ENCODE results near the gene CSRP3. TPM values are rescaled to one million over a fixed set of nuclear protein-coding genes. Genes with fewer than 3 reads are reported as not detected.

CSRP3 gene
- total and polyA plus RNA-seq, 9 of the 15 experiments (the other 6 are each of a cell fraction or from before 2014, with no cell fraction given), result 0.14 TPM; not detected in 8

DNA sequence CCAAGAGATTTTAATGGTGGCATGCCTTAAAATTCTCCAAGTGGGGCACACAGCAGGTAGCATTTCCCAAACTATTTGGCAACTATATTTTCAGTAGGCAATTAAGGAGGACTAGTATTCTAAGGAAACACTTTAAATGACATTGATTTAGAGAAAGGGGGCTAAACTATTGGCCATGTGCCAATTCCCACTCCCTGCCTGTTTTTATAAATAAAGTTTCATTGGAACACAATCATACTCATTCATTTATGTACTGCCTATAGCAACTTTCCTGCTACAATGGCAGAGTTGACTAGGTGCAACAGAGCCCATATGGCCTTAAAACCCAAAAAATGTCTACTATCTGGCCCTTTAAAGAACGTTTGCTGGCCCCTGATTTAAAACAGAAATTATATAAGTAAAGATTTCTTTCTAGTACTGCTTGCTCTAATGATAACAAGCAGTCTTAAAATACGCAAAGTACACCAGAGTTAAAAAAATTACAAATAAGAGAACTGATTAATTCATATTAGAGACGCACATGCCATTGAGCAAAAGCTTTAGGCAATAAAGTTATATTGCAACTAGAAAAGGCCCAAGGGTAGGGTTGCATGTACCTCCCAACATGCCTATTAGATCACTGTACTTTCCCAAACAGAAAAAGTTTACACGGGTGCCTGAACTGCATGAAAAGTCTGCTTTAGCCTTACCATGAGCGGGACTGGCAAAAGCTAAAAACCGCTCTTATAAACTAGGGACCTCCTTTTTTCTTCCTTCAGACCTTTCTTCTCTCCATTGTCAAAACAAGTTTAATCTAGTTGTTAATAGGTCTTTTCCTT, 24.8 kb upstream of the CSRP3 start (continued):
- TF ChIP-seq, protein P1, sequence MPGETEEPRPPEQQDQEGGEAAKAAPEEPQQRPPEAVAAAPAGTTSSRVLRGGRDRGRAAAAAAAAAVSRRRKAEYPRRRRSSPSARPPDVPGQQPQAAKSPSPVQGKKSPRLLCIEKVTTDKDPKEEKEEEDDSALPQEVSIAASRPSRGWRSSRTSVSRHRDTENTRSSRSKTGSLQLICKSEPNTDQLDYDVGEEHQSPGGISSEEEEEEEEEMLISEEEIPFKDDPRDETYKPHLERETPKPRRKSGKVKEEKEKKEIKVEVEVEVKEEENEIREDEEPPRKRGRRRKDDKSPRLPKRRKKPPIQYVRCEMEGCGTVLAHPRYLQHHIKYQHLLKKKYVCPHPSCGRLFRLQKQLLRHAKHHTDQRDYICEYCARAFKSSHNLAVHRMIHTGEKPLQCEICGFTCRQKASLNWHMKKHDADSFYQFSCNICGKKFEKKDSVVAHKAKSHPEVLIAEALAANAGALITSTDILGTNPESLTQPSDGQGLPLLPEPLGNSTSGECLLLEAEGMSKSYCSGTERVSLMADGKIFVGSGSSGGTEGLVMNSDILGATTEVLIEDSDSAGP (CRISPR knock-in tag; IDR thresholded peaks at IDR 0.05), result no peak
- TF ChIP-seq FOXK1 (CRISPR knock-in tag; IDR thresholded peaks at IDR 0.05; ENCODE audit: borderline replicate concordance), result no peak

DNA sequence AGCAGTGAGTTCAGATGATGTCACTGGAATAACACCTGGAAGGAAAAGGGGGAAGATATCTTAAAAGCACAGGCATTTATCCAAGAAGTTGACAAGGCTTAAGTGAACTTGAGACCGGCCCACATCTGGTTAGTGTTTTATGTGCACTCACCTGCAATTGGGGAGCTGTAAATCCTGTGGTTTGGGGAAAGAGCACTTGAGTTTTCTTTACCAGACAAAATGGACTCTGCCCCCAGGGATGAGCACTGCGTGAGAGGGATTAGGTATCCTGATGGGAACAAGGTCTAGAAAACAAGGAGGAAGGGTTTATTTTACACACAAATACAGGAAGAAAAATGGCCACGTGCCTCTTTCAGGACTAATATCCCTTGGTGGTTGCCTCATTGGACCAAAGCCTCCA, 23.8 kb upstream of the CSRP3 start:
- H3K9me3 ChIP-seq (replicated peaks; ENCODE audit: control insufficient read depth, insufficient read depth, low read depth, low read length), result no peaks in the 10 kb centered on the region
- no peak overlapping the region for H3K9ac ChIP-seq (ENCODE audit: insufficient read depth in 1 of 2, low read depth in 2 of 2, low read length in 2 of 2)
- H3K4me2 ChIP-seq (ENCODE audit: insufficient read depth, low read length), result no peak overlapping the region
- no TSS peak for BruUV-seq (replicated peaks)
- H2AFZ ChIP-seq (ENCODE audit: low read depth, low read length), result no peak overlapping the region
- FAIRE-seq (no peak), ATAC-seq (no peak), DNase-seq (ENCODE audit: extremely low read depth in 1 of 4, low spot score in 3 of 4) (no peak)
- in situ Hi-C loops (cut with MboI) (no loop called here), intact Hi-C loops (cut with micrococcal nuclease) (no loop called here)
- POLR2A ChIA-PET, result interaction anchor here (2.1 kb wide), 1 partner anchor 13 kb away, joined by 7 read pairs; no protein-coding TSS in a partner anchor
- CTCF ChIA-PET (ENCODE audit: low intra/inter-chr PET ratio), result no interaction called here
- H4K20me1 ChIP-seq (replicated peaks; ENCODE audit: control insufficient read depth, insufficient read depth, low read length), result no peaks in the 10 kb centered on the region
- peaks cover 70% of the 10 kb centered on the region for H3K36me3 ChIP-seq (ENCODE audit: control insufficient read depth, insufficient read depth, low read length)
- H3K79me2 ChIP-seq (ENCODE audit: control insufficient read depth, insufficient read depth, low read length), result no peaks in the 10 kb centered on the region
- H3K27me3 ChIP-seq (ENCODE audit: control insufficient read depth in 2 of 2, insufficient read depth in 2 of 2, low read length in 2 of 2), result no peaks in the 10 kb centered on the region
- WGBS (ENCODE audit: insufficient coverage, low coverage, missing lambda C conversion rate), result 94% methylated on average over 3 of the region's 3 CpGs
- no peaks in the 10 kb centered on the region for H3K4me1 ChIP-seq (replicated peaks in 1 of 2; ENCODE audit: control insufficient read depth in 2 of 2, insufficient read depth in 2 of 2, low read length in 2 of 2)
- no peak overlapping the region for H3K4me3 ChIP-seq
- no peaks in the 10 kb centered on the region for H3K9me1 ChIP-seq (ENCODE audit: control insufficient read depth, insufficient read depth, low read length)
- no peak overlapping the region for H3K27ac ChIP-seq (ENCODE audit: extremely low read depth, low read depth, low read length)
- TF ChIP-seq, protein P2, sequence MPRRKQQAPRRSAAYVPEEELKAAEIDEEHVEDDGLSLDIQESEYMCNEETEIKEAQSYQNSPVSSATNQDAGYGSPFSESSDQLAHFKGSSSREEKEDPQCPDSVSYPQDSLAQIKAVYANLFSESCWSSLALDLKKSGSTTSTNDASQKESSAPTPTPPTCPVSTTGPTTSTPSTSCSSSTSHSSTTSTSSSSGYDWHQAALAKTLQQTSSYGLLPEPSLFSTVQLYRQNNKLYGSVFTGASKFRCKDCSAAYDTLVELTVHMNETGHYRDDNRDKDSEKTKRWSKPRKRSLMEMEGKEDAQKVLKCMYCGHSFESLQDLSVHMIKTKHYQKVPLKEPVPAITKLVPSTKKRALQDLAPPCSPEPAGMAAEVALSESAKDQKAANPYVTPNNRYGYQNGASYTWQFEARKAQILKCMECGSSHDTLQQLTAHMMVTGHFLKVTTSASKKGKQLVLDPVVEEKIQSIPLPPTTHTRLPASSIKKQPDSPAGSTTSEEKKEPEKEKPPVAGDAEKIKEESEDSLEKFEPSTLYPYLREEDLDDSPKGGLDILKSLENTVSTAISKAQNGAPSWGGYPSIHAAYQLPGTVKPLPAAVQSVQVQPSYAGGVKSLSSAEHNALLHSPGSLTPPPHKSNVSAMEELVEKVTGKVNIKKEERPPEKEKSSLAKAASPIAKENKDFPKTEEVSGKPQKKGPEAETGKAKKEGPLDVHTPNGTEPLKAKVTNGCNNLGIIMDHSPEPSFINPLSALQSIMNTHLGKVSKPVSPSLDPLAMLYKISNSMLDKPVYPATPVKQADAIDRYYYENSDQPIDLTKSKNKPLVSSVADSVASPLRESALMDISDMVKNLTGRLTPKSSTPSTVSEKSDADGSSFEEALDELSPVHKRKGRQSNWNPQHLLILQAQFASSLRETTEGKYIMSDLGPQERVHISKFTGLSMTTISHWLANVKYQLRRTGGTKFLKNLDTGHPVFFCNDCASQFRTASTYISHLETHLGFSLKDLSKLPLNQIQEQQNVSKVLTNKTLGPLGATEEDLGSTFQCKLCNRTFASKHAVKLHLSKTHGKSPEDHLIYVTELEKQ (CRISPR knock-in tag; IDR thresholded peaks at IDR 0.05), result no peak
- TF ChIP-seq, protein P3, sequence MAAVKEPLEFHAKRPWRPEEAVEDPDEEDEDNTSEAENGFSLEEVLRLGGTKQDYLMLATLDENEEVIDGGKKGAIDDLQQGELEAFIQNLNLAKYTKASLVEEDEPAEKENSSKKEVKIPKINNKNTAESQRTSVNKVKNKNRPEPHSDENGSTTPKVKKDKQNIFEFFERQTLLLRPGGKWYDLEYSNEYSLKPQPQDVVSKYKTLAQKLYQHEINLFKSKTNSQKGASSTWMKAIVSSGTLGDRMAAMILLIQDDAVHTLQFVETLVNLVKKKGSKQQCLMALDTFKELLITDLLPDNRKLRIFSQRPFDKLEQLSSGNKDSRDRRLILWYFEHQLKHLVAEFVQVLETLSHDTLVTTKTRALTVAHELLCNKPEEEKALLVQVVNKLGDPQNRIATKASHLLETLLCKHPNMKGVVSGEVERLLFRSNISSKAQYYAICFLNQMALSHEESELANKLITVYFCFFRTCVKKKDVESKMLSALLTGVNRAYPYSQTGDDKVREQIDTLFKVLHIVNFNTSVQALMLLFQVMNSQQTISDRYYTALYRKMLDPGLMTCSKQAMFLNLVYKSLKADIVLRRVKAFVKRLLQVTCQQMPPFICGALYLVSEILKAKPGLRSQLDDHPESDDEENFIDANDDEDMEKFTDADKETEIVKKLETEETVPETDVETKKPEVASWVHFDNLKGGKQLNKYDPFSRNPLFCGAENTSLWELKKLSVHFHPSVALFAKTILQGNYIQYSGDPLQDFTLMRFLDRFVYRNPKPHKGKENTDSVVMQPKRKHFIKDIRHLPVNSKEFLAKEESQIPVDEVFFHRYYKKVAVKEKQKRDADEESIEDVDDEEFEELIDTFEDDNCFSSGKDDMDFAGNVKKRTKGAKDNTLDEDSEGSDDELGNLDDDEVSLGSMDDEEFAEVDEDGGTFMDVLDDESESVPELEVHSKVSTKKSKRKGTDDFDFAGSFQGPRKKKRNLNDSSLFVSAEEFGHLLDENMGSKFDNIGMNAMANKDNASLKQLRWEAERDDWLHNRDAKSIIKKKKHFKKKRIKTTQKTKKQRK (IDR thresholded peaks at IDR 0.05; ENCODE audit: borderline replicate concordance, low read depth, low read length), result no peak
- no peak for TF ChIP-seq ZKSCAN3 (CRISPR knock-in tag; IDR thresholded peaks at IDR 0.05)
- no peak for TF ChIP-seq HCFC1 (IDR thresholded peaks at IDR 0.05; ENCODE audit: low read depth, low read length)
- TF ChIP-seq, protein P4, sequence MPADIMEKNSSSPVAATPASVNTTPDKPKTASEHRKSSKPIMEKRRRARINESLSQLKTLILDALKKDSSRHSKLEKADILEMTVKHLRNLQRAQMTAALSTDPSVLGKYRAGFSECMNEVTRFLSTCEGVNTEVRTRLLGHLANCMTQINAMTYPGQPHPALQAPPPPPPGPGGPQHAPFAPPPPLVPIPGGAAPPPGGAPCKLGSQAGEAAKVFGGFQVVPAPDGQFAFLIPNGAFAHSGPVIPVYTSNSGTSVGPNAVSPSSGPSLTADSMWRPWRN (IDR thresholded peaks at IDR 0.05; ENCODE audit: low read depth), result no peak
- no peak for TF ChIP-seq ZNF121 (CRISPR knock-in tag; conservative IDR thresholded peaks at IDR 0.05)
